HepG2 (cell line): Measurements from ENCODE around the gene ANKRD42. TPM values are rescaled to one million over a fixed set of nuclear protein-coding genes. Genes with fewer than 3 reads are reported as not detected.

Source experiments
- ATAC-seq: fragments of 200-7000 bp; cut with Tn5 transposase; 3 replicates; pipeline ENCODE4 v1.9.1; 2020; ENCODE audit warnings: mild to moderate bottlenecking, moderate library complexity
- BruUV-seq: library from RNA; stranded (reverse); fragments of 400-500 nt; replicated peaks from 2 replicates; lab custom pipeline; 2021; lab: Mats Ljungman, UMichigan
- CTCF ChIA-PET: fragments of 300-600 bp; formaldehyde crosslinking; extraction: SDS; loops from one replicate; lab custom pipeline; 2021; ENCODE audit warnings: low total read pairs, inconsistent platforms, low intra/inter-chr PET ratio; lab: Yijun Ruan, JAX
- POLR2A ChIA-PET: fragments of 350-600 bp; sonication (Branson Sonifier 250); formaldehyde crosslinking; loops from one replicate; lab custom pipeline; 2020; ENCODE audit warnings: antibody characterized with exemption, inconsistent platforms; lab: Yijun Ruan, JAX
- DNase-seq: peaks from one replicate; pipeline ENCODE4 v3.0.0-alpha.2; 2015; ENCODE audit warnings: low spot score
- FAIRE-seq: peaks from 3 replicates; lab custom pipeline; 2011; peaks lifted over from hg19 to GRCh38; lab: Jason Lieb, UNC
- H2AFZ ChIP-seq: one replicate; pipeline ENCODE4 v1.6.1; 2011; ENCODE audit warnings: low read length, inconsistent platforms
- H3K27ac ChIP-seq: fragments of 300-600 bp; 3 replicates; pipeline ENCODE4 v1.8.0; 2011; ENCODE audit warnings: mixed run types, mild to moderate bottlenecking, mixed read lengths, low read length, inconsistent platforms; ENCODE audit not compliant: insufficient read depth; ENCODE audit errors: extremely low read length
- H3K27me3 ChIP-seq, 2 experiments: fragments of 200-600 bp in 1 of 2; 2 replicates in 1 of 2; 3 replicates in 1 of 2; pipeline versions ENCODE4 v1.6.0 to v1.8.0; 2011; ENCODE audit warnings: low read length in 2 of 2, mild to moderate bottlenecking in 2 of 2, moderate library complexity in 2 of 2, inconsistent platforms in 1 of 2; ENCODE audit not compliant: insufficient read depth in 2 of 2, control insufficient read depth in 1 of 2
- H3K36me3 ChIP-seq, 2 experiments: fragments of 200-600 bp in 1 of 2; replicated peaks in 1 of 2; 2 replicates in 1 of 2; 3 replicates in 1 of 2; pipeline versions ENCODE4 v1.5.1 to v1.8.0; 2011; ENCODE audit warnings: low read length in 2 of 2, inconsistent platforms in 1 of 2; ENCODE audit not compliant: insufficient read depth in 2 of 2, control insufficient read depth in 1 of 2
- H3K4me1 ChIP-seq: 2 replicates; pipeline ENCODE4 v1.5.1; 2012; ENCODE audit warnings: low read length, inconsistent platforms; ENCODE audit not compliant: insufficient read depth
- H3K4me2 ChIP-seq: 2 replicates; pipeline ENCODE4 v1.6.0; 2011; ENCODE audit warnings: low read depth, low read length, inconsistent platforms
- H3K4me3 ChIP-seq, 3 experiments: fragments of 200-600 bp in 1 of 3; sonication (generic), shearing (Covaris generic) in 1 of 3; replicated peaks in 1 of 3; 2 replicates each; pipeline ENCODE4 v1.5.1; 2011 to 2016; ENCODE audit warnings: low read length in 3 of 3, inconsistent platforms in 2 of 3, low read depth in 2 of 3, mild to moderate bottlenecking in 2 of 3, control low read depth in 1 of 3, mixed read lengths in 1 of 3; ENCODE audit not compliant: insufficient read depth in 1 of 3
- H3K79me2 ChIP-seq: one replicate; pipeline ENCODE4 v1.6.1; 2011; ENCODE audit warnings: low read length, inconsistent platforms; ENCODE audit not compliant: insufficient read depth
- H3K9ac ChIP-seq: 2 replicates; pipeline ENCODE4 v1.6.0; 2011; ENCODE audit warnings: mild to moderate bottlenecking, low read depth, low read length, inconsistent platforms; ENCODE audit not compliant: insufficient read depth
- H3K9me3 ChIP-seq: 2 replicates; pipeline ENCODE4 v1.5.1; 2012; ENCODE audit warnings: mild to moderate bottlenecking, low read length
- H4K20me1 ChIP-seq: 2 replicates; pipeline ENCODE4 v1.6.0; 2011; ENCODE audit warnings: inconsistent platforms, mild to moderate bottlenecking, low read length, moderate library complexity; ENCODE audit not compliant: insufficient read depth
- ARNTL ChIP-seq: sonication (generic); formaldehyde crosslinking; IDR thresholded peaks from 2 replicates; pipeline ENCODE4 v1.4.0; 2020; ENCODE audit warnings: mild to moderate bottlenecking, missing genetic modification reagents
- DR1 ChIP-seq: sonication (generic); formaldehyde crosslinking; IDR thresholded peaks from 2 replicates; pipeline ENCODE4 v1.8.0; 2021; ENCODE audit warnings: mild to moderate bottlenecking, missing genetic modification reagents, inconsistent platforms
- GABPB1 ChIP-seq: IDR thresholded peaks from 2 replicates; pipeline ENCODE4 v1.6.1; 2016; ENCODE audit warnings: mild to moderate bottlenecking, missing genetic modification reagents, moderate library complexity, missing compliant biosample characterization
- RELA ChIP-seq: sonication (generic); formaldehyde crosslinking; IDR thresholded peaks from 2 replicates; pipeline ENCODE4 v1.4.0; 2020; ENCODE audit warnings: missing genetic modification reagents
- ZNF138 ChIP-seq: sonication (generic); formaldehyde crosslinking; IDR thresholded peaks from 2 replicates; pipeline ENCODE4 v1.5.0; 2020; ENCODE audit warnings: mild to moderate bottlenecking, low read depth, missing genetic modification reagents
- ZNF451 ChIP-seq: sonication (generic); formaldehyde crosslinking; IDR thresholded peaks from 2 replicates; pipeline ENCODE4 v1.5.0; 2020; ENCODE audit warnings: mild to moderate bottlenecking, missing genetic modification reagents
- WGBS: methylation state at CpG from one replicate; pipeline ENCODE4 v1.1.6; 2017; ENCODE audit warnings: low lambda C conversion rate; 5-methylcytosine and 5-hydroxymethylcytosine counted together
- in situ Hi-C: cut with HindIII; loops from 2 replicates; pipeline ENCODE4 v1.10.0; 2017; ENCODE audit warnings: low pct_unique_long_range_greater_than_20kb; ENCODE audit not compliant: extremely low pct_ligation_motif_present
- intact Hi-C: fragments of 100-400 bp; cut with micrococcal nuclease; formaldehyde crosslinking; loops from one replicate; pipeline ENCODE4 v1.10.0; 2022; ENCODE audit not compliant: unreplicated experiment
- polyA plus RNA-seq, 8 experiments: library from polyadenylated mRNA; depleted of rRNA in 3 of 8; stranded (reverse) in 7 of 8; unstranded in 1 of 8; fragments of >200 nt; fragmentation: Illumina TruSeq in 4 of 8; extraction: Trizol in 4 of 8; gene quantifications; 2 replicates each; pipeline versions ENCODE4 v1.2.1 to v1.2.3, GENCODE V29; 2011 to 2016; ENCODE audit warnings: low read depth in 4 of 8, missing spikeins in 1 of 8, mixed read lengths in 1 of 8; ENCODE audit not compliant: insufficient read depth in 1 of 8
- total RNA-seq, 5 experiments: library from RNA; depleted of rRNA; stranded (reverse); fragments of >200 nt; fragmentation: Illumina TruSeq; extraction: Trizol; gene quantifications; 2 replicates each; pipeline ENCODE4 v1.2.3, GENCODE V29; 2016; ENCODE audit warnings: low read depth in 1 of 5
- TF ChIP-seq, protein P1 (sequence below): sonication (generic); formaldehyde crosslinking; conservative IDR thresholded peaks from 2 replicates; pipeline ENCODE4 v1.8.0; 2022; ENCODE audit warnings: mild to moderate bottlenecking, moderate library complexity, missing genetic modification reagents
- TF ChIP-seq, protein P2 (sequence below): sonication (generic); formaldehyde crosslinking; IDR thresholded peaks from 2 replicates; pipeline ENCODE4 v1.4.0; 2020; ENCODE audit warnings: mild to moderate bottlenecking, missing genetic modification reagents

The ANKRD42 gene
- total and polyA plus RNA-seq, 2 of the 13 experiments (the other 11 are each of a cell fraction or from before 2014, with no cell fraction given), result 2.2 to 3.7 TPM

DNA sequence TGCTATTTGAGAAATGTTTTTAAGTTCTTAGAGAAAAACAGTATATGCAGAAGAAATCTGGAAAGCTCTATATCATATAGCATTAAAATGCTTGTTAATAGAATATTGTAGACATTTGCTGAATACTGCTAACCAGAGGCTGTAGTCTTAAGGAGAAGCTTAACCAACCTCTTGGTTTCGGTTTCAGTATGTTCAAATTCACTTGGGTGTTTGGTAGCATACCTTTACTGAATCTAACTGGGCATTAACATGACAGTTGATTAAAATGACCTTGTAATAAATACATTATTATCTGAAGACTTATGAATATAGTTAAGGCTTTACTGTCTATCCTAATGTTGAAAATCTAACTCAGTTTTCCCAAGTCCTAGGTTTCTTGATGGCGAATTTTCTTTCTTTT, 31.1 kb upstream of the ANKRD42 start:
- TF ChIP-seq, protein P1, sequence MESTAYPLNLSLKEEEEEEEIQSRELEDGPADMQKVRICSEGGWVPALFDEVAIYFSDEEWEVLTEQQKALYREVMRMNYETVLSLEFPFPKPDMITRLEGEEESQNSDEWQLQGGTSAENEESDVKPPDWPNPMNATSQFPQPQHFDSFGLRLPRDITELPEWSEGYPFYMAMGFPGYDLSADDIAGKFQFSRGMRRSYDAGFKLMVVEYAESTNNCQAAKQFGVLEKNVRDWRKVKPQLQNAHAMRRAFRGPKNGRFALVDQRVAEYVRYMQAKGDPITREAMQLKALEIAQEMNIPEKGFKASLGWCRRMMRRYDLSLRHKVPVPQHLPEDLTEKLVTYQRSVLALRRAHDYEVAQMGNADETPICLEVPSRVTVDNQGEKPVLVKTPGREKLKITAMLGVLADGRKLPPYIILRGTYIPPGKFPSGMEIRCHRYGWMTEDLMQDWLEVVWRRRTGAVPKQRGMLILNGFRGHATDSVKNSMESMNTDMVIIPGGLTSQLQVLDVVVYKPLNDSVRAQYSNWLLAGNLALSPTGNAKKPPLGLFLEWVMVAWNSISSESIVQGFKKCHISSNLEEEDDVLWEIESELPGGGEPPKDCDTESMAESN (CRISPR knock-in tag), result no peak
- TF ChIP-seq GABPB1 (CRISPR knock-in tag) (no peak), ARNTL (CRISPR knock-in tag) (no peak), ZNF138 (CRISPR knock-in tag) (no peak), RELA (no peak), DR1 (CRISPR knock-in tag) (no peak), ZNF451 (no peak)
- TF ChIP-seq, protein P2, sequence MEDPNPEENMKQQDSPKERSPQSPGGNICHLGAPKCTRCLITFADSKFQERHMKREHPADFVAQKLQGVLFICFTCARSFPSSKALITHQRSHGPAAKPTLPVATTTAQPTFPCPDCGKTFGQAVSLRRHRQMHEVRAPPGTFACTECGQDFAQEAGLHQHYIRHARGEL (CRISPR knock-in tag), result no peak
- Histone ChIP-seq H3K36me3 (peaks cover 4 to 18% of the 10 kb centered on the region in 2 experiments), H3K4me2 (no peak overlapping the region), H3K9me3 (no peaks in the 10 kb centered on the region), H4K20me1 (peaks cover 30% of the 10 kb centered on the region), H2AFZ (no peak overlapping the region), H3K4me3 (no peak overlapping the region), H3K27me3 (no peaks in the 10 kb centered on the region; a peak in 1 of 5 replicates), H3K4me1 (peaks cover 38% of the 10 kb centered on the region), H3K9ac (no peak overlapping the region), H3K79me2 (peaks cover 56% of the 10 kb centered on the region), H3K27ac (no peak overlapping the region)
- ChIA-PET POLR2A (interaction anchor here (1.2 kb wide), 1 partner anchor 90 kb away, joined by 3 read pairs; the partner anchor contains the start of gene RAB30), CTCF (no interaction called here)
- BruUV-seq, result no TSS peak
- FAIRE-seq (no peak), ATAC-seq (no peak), DNase-seq (no peak)
- intact Hi-C loops, result loop anchor here (1.0 kb wide), 1 partner anchor 8 kb away; no protein-coding TSS in a partner anchor
- 98% methylated on average over 2 of the region's 2 CpGs for WGBS
- in situ Hi-C loops, result loop anchor here (10.0 kb wide), 1 partner anchor 258 kb away; the partner anchor contains the start of genes DDIAS and PRCP
